ENCODE results near the gene RTP5. TPM values are rescaled to one million over a fixed set of nuclear protein-coding genes. Genes with fewer than 3 reads are reported as not detected.

RTP5 gene
- polyA plus RNA-seq, 1 donor = 0.08 TPM

DNA sequence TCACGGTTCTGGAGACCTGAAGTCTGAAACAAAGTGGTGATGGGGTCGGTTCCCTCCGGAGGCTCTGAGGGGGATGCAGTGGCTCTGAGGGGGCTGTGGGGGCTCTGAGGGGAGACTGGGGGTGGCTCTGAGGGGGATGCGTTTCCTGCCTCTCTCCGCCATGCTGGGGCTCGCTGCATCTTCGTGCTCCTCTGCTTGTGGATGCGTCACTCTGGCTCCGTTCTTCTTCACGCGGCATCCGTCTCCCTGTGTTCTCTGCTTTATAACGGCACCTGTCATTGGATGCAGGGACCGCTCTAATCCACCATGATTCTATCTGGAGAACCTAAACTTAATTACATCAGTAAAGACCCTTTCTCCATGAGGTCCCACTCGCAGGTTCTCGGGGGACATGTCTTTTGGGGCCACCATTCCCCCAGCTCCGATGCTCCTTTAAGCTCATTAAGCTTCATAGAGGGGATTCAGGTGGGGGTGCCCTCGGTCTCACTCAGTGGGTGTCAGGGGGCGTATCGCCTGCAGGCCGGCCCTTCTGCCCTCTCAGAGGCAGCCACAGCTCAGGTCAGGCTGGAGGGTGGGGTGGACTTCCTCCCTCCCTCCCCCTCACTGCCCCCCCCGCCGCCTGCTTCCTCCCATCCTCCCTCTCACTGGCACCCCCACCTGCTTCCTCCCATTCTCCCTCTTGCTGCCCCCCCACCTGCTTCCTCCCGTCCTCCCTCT lies 18.4 kb downstream of the RTP5 start:
- no peak for DNase-seq (ENCODE audit: low read depth)

GRCh38 chr2:241888641-241889040 lies 19.1 kb downstream of the RTP5 start:
- no peak for DNase-seq (ENCODE audit: low read depth)

DNA sequence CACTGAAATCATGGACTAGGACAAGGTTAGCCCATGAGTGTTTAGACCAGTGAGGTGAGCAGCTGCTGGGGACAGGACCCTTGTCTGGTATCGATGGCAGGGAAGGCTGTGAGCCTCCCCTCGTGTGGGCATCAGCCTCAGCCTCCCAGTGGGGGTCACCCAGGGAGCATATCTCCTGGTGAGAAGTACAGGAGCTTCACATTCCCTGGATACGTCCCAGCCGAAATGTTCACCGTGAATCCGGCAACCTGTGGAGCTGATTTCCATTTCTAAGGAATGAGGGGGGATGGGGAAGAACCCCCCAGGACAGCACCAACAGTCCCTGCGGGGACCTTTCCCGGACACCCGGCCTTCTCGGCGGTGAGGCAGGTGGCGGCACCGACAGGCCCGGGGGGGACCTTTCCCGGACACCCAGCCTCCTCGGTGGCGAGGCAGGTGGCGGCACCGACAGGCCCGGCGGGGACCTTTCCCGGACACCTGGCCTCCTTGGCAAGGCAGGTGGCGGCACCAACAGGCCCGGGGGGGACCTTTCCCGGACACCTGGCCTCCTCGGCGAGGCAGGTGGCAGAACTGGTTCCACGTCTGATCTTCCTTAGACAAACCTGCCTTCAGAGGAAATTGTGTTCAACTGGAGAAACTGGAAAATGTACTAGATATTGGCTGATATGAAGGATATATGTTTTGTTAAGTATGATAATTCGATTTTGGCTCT lies 21.2 kb downstream of the RTP5 start:
- no peak for DNase-seq (ENCODE audit: low read depth)

DNA sequence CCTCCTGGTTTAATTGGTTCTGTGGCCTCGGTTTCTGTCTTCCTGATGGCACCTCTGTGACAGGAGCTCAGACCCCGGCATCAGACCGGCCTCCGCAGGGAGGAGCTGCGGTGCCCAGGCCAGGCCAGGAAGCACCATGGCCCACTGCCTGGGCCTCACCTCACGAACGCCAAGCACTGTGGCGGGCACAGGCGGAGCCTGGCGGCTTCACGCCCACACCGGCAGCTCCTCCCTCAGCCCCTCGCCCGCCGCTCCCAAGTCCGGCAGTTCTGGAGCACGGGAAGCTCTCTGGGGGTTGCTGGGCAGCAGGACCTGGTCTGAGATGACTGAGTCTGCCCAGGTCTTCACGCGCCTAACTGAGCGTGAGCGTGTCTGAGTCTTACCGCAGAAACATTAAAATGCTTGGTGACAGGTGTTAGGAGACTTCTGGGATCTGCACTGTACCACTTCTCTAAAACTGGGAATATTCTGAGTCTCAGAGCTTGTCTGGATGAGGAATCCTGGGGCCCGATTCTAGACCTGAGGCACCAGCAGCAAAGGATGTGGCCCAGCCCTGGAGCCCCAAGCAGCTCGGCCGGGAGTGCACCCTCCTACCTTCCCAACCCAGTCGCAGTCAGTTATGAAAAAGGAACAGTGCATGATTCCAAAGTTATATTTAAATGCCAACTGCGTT lies 21.9 kb downstream of the RTP5 start:
- DNase-seq (ENCODE audit: low read depth) = no peak

- no peak for DNase-seq (ENCODE audit: low read depth)
These were observed 22.4 kb downstream of the RTP5 start for GRCh38 chr2:241891988-241892298.

DNA sequence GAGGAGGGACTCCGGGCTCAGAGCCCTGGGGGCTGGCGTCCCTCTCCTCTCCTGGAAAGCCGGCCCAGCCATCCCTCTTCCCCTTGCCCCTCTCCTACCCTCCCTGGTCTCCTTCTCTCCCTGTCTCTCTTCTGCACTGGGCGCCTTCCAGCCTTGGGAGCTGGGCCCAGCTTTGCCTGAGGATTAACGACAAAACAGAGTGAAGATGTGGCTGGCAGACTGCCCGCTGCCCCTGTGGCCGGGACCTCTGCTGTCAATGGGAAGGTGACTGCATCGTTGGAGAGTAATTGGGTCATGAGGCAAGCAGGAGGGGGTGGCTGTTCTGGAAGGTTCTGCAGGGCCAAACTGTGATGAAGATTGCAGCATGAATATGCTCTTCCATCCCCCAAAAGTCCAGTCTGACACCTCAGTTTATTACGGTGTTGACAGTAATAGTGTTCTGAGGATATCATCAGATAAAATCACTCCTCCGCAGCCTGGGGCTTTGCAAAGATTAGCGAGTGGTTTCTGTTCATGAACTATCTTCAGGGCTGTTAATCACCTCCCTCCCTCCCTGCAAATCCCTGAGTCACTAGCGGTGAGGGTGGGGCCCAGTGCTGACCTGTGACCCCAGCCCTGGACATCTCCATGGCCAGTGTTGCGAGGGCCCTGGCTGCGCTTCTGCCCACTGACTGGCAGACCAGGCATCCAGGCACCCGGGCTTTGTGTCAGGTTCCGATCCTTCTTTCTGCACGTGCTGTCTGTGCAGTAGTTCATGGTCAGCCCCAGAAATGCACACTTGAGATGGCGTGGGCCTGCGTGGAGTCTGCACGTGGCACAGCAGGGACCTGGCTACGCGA lies 23.0 kb downstream of the RTP5 start:
- no peak for DNase-seq (ENCODE audit: low read depth)

- DNase-seq (ENCODE audit: low read depth) = no peak
These were observed 23.7 kb downstream of the RTP5 start for GRCh38 chr2:241893265-241893664.

DNA sequence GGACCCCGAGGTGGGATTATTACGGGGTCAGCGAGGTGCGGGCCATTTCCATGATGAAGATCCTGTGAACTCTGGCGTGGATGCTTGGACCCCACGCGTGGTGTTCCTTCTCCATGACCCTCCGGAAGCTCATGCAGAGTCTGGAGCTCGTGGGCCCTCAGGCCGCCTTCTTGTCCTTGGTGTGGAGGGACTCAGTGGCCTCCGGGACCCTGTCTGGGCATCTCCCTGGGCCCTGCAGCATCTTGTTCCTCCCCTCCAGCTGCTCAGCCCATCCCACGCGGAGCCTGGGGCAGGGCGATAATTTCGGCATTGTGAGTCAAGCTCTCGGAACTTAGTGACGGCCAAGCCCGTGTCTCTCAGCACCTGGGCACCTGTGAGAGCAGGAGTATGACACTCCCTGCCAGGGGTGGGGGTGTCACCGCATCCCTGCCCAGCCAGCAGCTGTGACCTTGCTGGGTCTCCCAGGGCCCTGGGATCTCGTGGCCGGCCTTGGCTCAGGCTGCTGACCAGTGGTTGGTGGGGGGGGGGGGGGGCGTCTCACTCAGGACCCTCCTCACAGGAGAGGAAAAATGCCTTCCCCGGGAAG lies 24.6 kb downstream of the RTP5 start:
- no peak for DNase-seq (ENCODE audit: low read depth)

GRCh38 chr2:241894681-241895426 lies 25.3 kb downstream of the RTP5 start:
- DNase-seq (ENCODE audit: low read depth) = no peak

DNA sequence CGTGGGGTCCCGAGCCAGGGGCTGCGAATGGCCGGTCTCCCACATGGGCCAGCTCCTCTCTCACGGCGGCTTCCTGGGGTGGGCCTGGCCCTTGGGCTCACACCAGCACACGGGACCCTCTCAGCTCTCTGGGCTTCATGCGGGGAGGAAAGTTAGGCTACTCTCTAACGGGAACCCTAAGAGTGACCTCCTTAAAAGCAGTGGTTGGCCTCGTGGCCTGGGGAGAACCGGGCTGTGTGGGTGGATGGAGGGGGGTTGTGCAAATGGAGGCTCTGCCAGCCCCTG lies 25.8 kb downstream of the RTP5 start:
- no peak for DNase-seq (ENCODE audit: low read depth)

DNA sequence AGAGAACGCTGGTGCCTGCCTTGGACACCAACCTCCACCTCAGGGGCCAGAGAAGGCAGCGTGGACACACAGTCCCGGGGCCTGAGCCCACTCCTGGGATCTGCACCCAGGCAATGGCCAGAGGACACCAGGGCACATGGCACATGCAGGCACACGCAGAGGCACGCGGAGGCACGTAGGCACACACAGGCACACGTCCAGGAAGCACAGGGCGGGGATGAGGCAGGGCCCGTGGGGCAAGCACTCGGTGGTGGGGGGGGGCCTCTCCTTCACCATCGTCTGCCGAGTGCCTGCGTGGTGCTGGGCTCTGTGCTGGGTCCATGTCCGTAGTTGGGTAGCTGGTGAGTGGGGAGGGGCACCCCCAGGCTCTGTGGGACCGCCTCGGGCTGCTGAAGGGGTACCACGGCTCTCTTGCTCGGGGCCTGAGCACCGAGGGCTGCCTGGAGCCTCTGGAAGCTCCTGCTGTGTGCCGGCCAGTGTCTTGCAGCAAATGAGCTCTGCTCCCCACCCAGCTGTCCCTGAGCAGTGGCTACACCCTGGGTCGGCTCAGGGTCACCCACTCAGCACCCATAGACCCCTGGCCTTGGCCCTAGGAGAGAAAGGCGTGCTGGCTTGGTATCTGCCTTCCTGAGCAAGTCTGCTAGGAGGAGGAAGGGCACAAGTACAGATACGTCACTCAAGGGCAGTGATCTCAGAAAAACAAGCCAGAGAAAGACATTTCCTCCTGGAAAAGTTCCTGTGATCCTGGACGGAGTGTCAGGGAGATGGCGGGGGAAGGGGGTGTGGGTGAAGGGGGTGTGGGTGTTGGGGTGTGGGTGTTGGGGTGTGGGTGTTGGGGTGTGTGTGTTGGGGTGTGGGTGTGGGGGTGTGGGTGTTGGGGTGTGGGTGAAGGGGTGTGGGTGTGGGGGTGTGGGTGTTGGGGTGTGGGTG lies 26.4 kb downstream of the RTP5 start:
- DNase-seq (ENCODE audit: low read depth) = no peak

DNA sequence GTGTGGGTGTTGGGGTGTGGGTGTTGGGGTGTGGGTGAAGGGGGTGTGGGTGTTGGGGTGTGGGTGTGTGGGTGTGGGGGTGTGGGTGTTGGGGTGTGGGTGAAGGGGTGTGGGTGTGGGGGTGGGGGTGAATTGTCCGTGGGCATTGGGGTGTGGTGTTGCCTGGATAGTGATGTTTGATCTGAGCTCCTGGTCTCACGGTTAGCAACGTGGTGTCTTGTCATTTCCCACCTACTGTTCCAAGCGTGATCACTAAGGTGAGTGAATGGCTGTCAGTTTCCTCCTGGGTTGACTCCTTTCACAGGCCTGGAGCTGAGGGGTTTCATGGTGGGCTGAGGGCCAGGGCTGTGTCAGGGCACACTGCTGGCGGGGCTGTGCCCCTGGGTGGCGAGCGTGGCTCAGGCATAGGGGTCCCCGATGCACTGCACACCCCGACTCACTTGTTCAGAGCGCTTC lies 27.2 kb downstream of the RTP5 start:
- no peak for DNase-seq (ENCODE audit: low read depth)

GRCh38 chr2:241897231-241897916 lies 27.8 kb downstream of the RTP5 start:
- no peak for DNase-seq (ENCODE audit: low read depth)

- no peak for DNase-seq (ENCODE audit: low read depth)
These were observed 29.1 kb downstream of the RTP5 start for GRCh38 chr2:241898463-241899270.

DNA sequence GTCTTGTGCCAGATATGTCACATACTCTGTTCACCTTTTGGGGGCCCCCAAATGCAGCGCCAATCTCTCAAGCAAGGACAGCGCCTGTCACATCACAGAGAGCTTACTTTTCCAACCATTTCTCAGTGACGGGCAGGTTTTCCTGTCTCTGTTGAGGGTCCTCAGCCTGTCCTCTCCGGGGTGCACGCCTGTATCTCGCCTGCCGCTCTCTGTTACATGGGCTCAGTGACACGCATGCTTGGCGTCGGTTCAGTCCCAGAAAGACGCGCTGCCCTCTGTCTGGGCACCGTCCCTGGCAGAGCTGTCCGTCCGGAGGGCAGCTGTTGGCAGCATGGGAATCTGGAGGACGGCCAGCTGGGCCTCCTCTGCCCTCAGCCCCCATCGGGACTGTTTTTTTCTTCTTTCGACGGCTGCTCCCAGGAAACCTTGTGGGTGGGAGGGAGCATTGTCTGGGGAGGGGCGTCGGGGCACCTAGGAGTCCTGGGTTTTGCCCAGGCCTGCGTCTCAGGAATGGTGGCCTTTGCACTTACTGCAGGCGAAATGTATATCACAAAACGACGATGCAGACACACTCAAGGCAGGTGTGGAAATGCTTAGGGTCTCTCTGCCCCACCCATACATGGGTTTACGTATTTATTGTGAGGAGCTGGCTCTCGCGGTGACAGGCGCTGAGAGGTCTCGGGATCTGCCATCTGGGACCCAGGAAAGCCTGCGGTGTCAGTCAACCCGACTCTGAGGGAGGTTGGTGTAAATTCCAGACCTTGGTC lies 30.9 kb downstream of the RTP5 start:
- no peak for DNase-seq (ENCODE audit: low read depth)

DNA sequence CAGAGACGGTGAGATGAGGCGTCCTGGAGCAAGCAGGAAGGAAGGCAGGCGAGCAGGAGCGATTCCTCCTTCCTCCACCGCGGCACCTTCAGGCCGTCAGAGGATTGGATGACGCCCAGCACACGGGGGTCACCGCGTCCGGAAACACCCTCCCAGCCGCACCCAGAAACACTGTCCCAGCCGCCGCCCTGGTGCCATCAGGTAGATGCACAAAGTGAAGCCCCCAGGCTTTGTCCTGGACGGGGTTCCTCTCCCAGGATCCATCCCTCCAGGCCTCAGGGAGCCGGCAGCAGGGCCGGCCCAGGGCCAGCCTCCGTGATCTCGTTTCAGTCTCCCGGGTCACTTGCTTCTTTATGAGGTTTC lies 31.5 kb downstream of the RTP5 start:
- DNase-seq (ENCODE audit: low read depth) = no peak

DNA sequence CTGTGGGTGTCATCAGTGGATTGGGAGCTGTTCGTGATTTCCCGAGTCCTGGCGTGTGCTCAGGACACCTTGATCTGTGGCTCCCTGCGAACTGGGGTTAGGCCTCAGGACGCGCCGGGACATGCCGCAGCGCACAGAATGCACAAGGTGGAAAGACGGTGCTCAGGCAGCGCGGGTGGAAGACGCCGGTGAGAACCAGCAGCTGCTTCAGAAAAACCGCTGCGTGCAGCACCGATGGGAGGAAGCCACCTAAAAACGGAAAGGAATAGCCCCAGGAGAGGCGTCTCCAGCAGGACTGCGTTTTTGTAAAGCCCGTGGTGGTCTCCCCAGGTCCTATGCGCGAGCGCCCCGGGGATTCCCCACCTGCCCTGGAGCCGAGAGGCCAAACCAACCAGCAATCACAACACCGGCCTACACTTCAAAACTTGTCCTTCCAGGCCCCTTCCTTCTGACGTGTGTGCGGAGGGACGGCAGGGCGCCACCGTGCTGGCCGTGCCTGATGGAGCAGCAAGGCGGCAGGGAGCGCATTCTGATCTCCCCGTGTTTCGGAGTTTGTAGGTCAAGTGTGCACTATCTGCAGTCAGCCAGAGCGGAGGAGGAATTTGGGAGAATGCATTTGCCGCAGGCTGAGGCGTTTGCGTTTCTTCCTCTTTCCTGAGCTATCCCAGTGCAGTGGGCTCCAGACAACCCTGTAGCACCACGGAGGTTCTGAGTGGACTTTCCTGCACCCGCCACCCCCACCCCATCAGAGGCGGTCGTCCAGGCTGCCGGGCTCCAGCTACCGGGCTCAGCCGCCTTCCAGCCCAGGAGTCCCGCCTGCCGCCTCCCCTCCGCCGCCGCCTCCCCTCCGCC lies 32.2 kb downstream of the RTP5 start:
- DNase-seq (ENCODE audit: low read depth) = no peak
